GM12878 (cell line): ENCODE results near the gene UBE2D1.

Experiments
- BACH1 ChIP-seq: fragments of 450-650 bp; IDR thresholded peaks from 2 replicates; pipeline ENCODE4 v1.6.1; 2017; ENCODE audit warnings: mild to moderate bottlenecking, borderline replicate concordance
- FOS ChIP-seq: IDR thresholded peaks from 3 replicates; pipeline ENCODE4 v1.6.1; 2011; ENCODE audit warnings: borderline replicate concordance; ENCODE audit not compliant: insufficient read length; ENCODE audit errors: extremely low read depth
- NFYB ChIP-seq: IDR thresholded peaks from 2 replicates; pipeline ENCODE4 v1.6.1; 2011; ENCODE audit warnings: low read depth, mild to moderate bottlenecking, low read length, improper control_type of control experiment, moderate library complexity; ENCODE audit not compliant: insufficient read depth
- NR2F1 ChIP-seq: fragments of 450-650 bp; conservative IDR thresholded peaks from 2 replicates; pipeline ENCODE4 v1.6.1; 2017; ENCODE audit warnings: mild to moderate bottlenecking
- SKIL ChIP-seq: fragments of 450-650 bp; IDR thresholded peaks from 2 replicates; pipeline ENCODE4 v1.6.1; 2017; ENCODE audit warnings: mild to moderate bottlenecking, low read depth, inconsistent platforms; ENCODE audit not compliant: poor library complexity, severe bottlenecking
- SMC3 ChIP-seq: IDR thresholded peaks from 2 replicates; pipeline ENCODE4 v1.6.1; 2011; ENCODE audit warnings: low read length, improper control_type of control experiment, borderline replicate concordance
- SREBF2 ChIP-seq: IDR thresholded peaks from 2 replicates; pipeline ENCODE4 v1.6.1; 2012; ENCODE audit warnings: mild to moderate bottlenecking, low read length
- SUZ12 ChIP-seq: fragments of 200-600 bp; sonication (generic); IDR thresholded peaks from one replicate; pipeline ENCODE4 v1.6.1; 2018; ENCODE audit warnings: antibody characterized with exemption, mild to moderate bottlenecking; ENCODE audit not compliant: unreplicated experiment
- TAF1 ChIP-seq: IDR thresholded peaks from 2 replicates; pipeline ENCODE4 v1.6.1; 2011; ENCODE audit warnings: mild to moderate bottlenecking, low read depth, low read length, borderline replicate concordance
- ZBTB40 ChIP-seq: fragments of 450-650 bp; IDR thresholded peaks from 2 replicates; pipeline ENCODE4 v1.6.1; 2016; ENCODE audit warnings: mild to moderate bottlenecking, moderate library complexity, borderline replicate concordance
- TF ChIP-seq, protein P1 (sequence below): IDR thresholded peaks from 2 replicates; pipeline ENCODE4 v1.6.1; 2011; ENCODE audit warnings: low read depth, mild to moderate bottlenecking, low read length, moderate library complexity, borderline replicate concordance; ENCODE audit errors: extremely low read depth
- TF ChIP-seq, protein P2 (sequence below): fragments of 450-650 bp; IDR thresholded peaks from 2 replicates; pipeline ENCODE4 v1.6.1; 2017; ENCODE audit warnings: mild to moderate bottlenecking
- TF ChIP-seq, protein P3 (sequence below), 3 experiments: IDR thresholded peaks in 2 of 3; conservative IDR thresholded peaks in 1 of 3; 2 replicates each; pipeline ENCODE4 v1.5.1; 2011; ENCODE audit warnings: low read depth in 3 of 3, low read length in 3 of 3, mild to moderate bottlenecking in 3 of 3, control low read depth in 2 of 3, moderate library complexity in 2 of 3, inconsistent platforms in 1 of 3, mixed read lengths in 1 of 3; ENCODE audit not compliant: control insufficient read depth in 2 of 3, insufficient read depth in 1 of 3; ENCODE audit errors: extremely low read depth in 1 of 3

DNA sequence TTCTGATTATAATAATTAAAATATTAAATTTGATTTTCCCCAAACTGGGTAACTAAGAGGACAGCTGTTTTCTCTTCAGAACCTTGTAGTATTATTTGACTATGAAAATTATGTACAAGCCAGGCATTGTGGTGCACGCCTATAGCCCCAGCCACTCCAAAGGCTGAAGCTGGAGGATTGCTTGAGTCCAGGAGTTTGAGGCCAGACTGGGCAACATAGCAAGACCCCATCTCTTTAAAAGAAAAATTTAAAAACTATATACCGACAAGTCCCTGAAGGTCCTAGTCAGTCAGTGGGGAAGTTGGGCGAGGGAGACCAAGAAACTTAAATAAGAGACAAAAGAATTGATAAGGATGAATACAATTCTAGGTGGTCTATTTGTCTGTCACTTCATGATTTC, 27.1 kb upstream of the UBE2D1 start:
- TF ChIP-seq, protein P1, sequence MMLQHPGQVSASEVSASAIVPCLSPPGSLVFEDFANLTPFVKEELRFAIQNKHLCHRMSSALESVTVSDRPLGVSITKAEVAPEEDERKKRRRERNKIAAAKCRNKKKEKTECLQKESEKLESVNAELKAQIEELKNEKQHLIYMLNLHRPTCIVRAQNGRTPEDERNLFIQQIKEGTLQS, result no peak
- TF ChIP-seq ZBTB40 (no peak), NFYB (no peak), FOS (no peak), TAF1 (no peak), SUZ12 (no peak), SMC3 (no peak), NR2F1 (no peak), BACH1 (no peak), SKIL (no peak), SREBF2 (no peak)
- TF ChIP-seq, protein P2, sequence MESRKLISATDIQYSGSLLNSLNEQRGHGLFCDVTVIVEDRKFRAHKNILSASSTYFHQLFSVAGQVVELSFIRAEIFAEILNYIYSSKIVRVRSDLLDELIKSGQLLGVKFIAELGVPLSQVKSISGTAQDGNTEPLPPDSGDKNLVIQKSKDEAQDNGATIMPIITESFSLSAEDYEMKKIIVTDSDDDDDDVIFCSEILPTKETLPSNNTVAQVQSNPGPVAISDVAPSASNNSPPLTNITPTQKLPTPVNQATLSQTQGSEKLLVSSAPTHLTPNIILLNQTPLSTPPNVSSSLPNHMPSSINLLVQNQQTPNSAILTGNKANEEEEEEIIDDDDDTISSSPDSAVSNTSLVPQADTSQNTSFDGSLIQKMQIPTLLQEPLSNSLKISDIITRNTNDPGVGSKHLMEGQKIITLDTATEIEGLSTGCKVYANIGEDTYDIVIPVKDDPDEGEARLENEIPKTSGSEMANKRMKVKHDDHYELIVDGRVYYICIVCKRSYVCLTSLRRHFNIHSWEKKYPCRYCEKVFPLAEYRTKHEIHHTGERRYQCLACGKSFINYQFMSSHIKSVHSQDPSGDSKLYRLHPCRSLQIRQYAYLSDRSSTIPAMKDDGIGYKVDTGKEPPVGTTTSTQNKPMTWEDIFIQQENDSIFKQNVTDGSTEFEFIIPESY, result no peak
- TF ChIP-seq, protein P3, sequence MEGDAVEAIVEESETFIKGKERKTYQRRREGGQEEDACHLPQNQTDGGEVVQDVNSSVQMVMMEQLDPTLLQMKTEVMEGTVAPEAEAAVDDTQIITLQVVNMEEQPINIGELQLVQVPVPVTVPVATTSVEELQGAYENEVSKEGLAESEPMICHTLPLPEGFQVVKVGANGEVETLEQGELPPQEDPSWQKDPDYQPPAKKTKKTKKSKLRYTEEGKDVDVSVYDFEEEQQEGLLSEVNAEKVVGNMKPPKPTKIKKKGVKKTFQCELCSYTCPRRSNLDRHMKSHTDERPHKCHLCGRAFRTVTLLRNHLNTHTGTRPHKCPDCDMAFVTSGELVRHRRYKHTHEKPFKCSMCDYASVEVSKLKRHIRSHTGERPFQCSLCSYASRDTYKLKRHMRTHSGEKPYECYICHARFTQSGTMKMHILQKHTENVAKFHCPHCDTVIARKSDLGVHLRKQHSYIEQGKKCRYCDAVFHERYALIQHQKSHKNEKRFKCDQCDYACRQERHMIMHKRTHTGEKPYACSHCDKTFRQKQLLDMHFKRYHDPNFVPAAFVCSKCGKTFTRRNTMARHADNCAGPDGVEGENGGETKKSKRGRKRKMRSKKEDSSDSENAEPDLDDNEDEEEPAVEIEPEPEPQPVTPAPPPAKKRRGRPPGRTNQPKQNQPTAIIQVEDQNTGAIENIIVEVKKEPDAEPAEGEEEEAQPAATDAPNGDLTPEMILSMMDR (IDR thresholded peaks at IDR 0.05 in 2 of 3, conservative IDR thresholded peaks at IDR 0.05 in 1 of 3; ENCODE audit: control insufficient read depth in 2 of 3, extremely low read depth in 1 of 3, insufficient read depth in 1 of 3, low read depth in 3 of 3, low read length in 3 of 3), result no peak
